Trophoblast cell (in vitro differentiated cells and primary cell): ENCODE results near the gene FLII.
A peak's percentile ranks its signal among the peaks of the same experiment; 100 is the strongest.

Source experiments
- DNase-seq, 2 donors: peaks; one replicate each; pipeline ENCODE4 v3.0.0-alpha.2; 2016
- H2AFZ ChIP-seq: 2 replicates; pipeline ENCODE4 v1.6.1; 2013; ENCODE audit warnings: low read length, moderate library complexity, mild to moderate bottlenecking; ENCODE audit not compliant: insufficient read depth, poor library complexity
- H2AK5ac ChIP-seq: 2 replicates; pipeline ENCODE4 v1.6.1; 2013; ENCODE audit warnings: mild to moderate bottlenecking, low read length
- H2BK120ac ChIP-seq: 2 replicates; pipeline ENCODE4 v1.6.1; 2013; ENCODE audit warnings: low read length, mild to moderate bottlenecking, moderate library complexity; ENCODE audit not compliant: insufficient read depth, poor library complexity
- H2BK12ac ChIP-seq: 2 replicates; pipeline ENCODE4 v1.6.1; 2013; ENCODE audit warnings: mild to moderate bottlenecking, low read length, moderate library complexity
- H2BK5ac ChIP-seq: 2 replicates; pipeline ENCODE4 v1.6.1; 2013; ENCODE audit warnings: low read length, low read depth, moderate library complexity, mild to moderate bottlenecking; ENCODE audit not compliant: poor library complexity
- H3K14ac ChIP-seq: 2 replicates; pipeline ENCODE4 v1.6.1; 2013; ENCODE audit warnings: mild to moderate bottlenecking, low read length
- H3K18ac ChIP-seq: 2 replicates; pipeline ENCODE4 v1.6.1; 2013; ENCODE audit warnings: mild to moderate bottlenecking, low read length
- H3K23ac ChIP-seq: 2 replicates; pipeline ENCODE4 v1.6.1; 2013; ENCODE audit warnings: low read length
- H3K27ac ChIP-seq: 2 replicates; pipeline ENCODE4 v1.5.1; 2013; ENCODE audit warnings: low read depth, mild to moderate bottlenecking, inconsistent platforms, low read length, moderate library complexity
- H3K27me3 ChIP-seq: 2 replicates; pipeline ENCODE4 v1.6.1; 2013; ENCODE audit warnings: inconsistent platforms, mild to moderate bottlenecking, low read length, moderate library complexity; ENCODE audit not compliant: insufficient read depth
- H3K36me3 ChIP-seq, 2 experiments: 1 replicate in 1 of 2; 2 replicates in 1 of 2; pipeline ENCODE4 v1.6.1; 2013; ENCODE audit warnings: low read length in 2 of 2, mild to moderate bottlenecking in 2 of 2, moderate library complexity in 1 of 2; ENCODE audit not compliant: insufficient read depth in 2 of 2, control insufficient read depth in 1 of 2
- H3K4ac ChIP-seq: 2 replicates; pipeline ENCODE4 v1.6.1; 2013; ENCODE audit warnings: low read depth, mild to moderate bottlenecking, low read length, moderate library complexity
- H3K4me1 ChIP-seq, 2 experiments: 1 replicate in 1 of 2; 2 replicates in 1 of 2; pipeline ENCODE4 v1.6.1; 2013; ENCODE audit warnings: low read length in 2 of 2, mild to moderate bottlenecking in 2 of 2, moderate library complexity in 1 of 2; ENCODE audit not compliant: insufficient read depth in 2 of 2, control insufficient read depth in 1 of 2
- H3K4me2 ChIP-seq: 2 replicates; pipeline ENCODE4 v1.6.1; 2013; ENCODE audit warnings: inconsistent platforms, mild to moderate bottlenecking, low read length, moderate library complexity
- H3K4me3 ChIP-seq: 2 replicates; pipeline ENCODE4 v1.5.1; 2013; ENCODE audit warnings: mild to moderate bottlenecking, low read depth, low read length, inconsistent platforms
- H3K79me1 ChIP-seq: one replicate; pipeline ENCODE4 v1.6.1; 2013; ENCODE audit warnings: low read length
- H3K79me2 ChIP-seq: 2 replicates; pipeline ENCODE4 v1.6.1; 2013; ENCODE audit warnings: low read length, mild to moderate bottlenecking; ENCODE audit not compliant: control insufficient read depth, insufficient read depth, poor library complexity
- H3K9ac ChIP-seq: 2 replicates; pipeline ENCODE4 v1.6.1; 2013; ENCODE audit warnings: mild to moderate bottlenecking, low read length
- H3K9me3 ChIP-seq: 2 replicates; pipeline ENCODE4 v1.6.1; 2013; ENCODE audit warnings: low read depth, mild to moderate bottlenecking, control low read depth, inconsistent platforms, low read length; ENCODE audit not compliant: insufficient read depth
- H4K12ac ChIP-seq: 2 replicates; pipeline ENCODE4 v1.6.1; 2013; ENCODE audit warnings: low read depth, mild to moderate bottlenecking, low read length, moderate library complexity
- H4K8ac ChIP-seq: 2 replicates; pipeline ENCODE4 v1.6.1; 2013; ENCODE audit warnings: low read depth, mild to moderate bottlenecking, low read length, moderate library complexity
- H4K91ac ChIP-seq: one replicate; pipeline ENCODE4 v1.6.1; 2013; ENCODE audit warnings: low read depth, mild to moderate bottlenecking, low read length, moderate library complexity
- WGBS: extraction: QIAGEN DNeasy Blood & Tissue Kit; methylation state at CpG from one replicate; pipeline ENCODE4 v1.1.7; 2013; ENCODE audit warnings: missing lambda C conversion rate; ENCODE audit not compliant: insufficient read length, insufficient coverage; ENCODE audit errors: extremely low coverage; 5-methylcytosine and 5-hydroxymethylcytosine counted together

FLII gene

DNA sequence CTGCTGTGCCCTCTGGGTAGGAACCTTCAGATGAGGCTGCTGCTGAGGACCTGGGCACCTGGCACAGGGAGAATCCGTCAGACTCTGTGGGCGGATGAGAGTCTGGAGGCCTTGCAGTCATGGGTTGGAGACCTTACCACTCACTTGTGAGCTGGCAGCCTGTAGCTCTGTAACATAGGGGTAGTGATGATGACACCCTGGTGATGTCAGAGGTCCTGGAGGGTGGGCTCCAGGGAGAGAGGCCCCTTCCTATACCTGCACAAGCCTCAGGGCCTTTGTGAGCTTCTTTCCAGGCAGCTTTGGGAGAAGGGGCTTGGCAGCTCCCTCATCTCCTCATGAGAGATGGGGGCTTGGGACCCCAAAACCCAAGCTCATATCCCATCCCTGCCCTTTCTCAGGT, 3.6 kb upstream of the FLII start:
- Histone ChIP-seq H3K18ac (no peak overlapping the region), H3K4me3 (no peak overlapping the region), H3K36me3 (peaks cover 27 to 29% of the 10 kb centered on the region in 2 experiments), H3K27me3 (no peaks in the 10 kb centered on the region), H3K9me3 (no peaks in the 10 kb centered on the region), H3K14ac (no peak overlapping the region), H4K8ac (no peak overlapping the region), H3K4me2 (no peak overlapping the region), H3K27ac (no peak overlapping the region), H4K12ac (no peak overlapping the region), H2BK5ac (no peak overlapping the region), H2AK5ac (no peak overlapping the region), H3K4ac (no peak overlapping the region), H3K79me1 (peaks cover 16% of the 10 kb centered on the region), H4K91ac (no peak overlapping the region), H3K79me2 (peaks cover 19% of the 10 kb centered on the region), H3K23ac (no peak overlapping the region), H3K4me1 (peaks cover 26% of the 10 kb centered on the region in 2 experiments), H2BK12ac (no peak overlapping the region), H3K9ac (no peak overlapping the region), H2AFZ (no peak overlapping the region), H2BK120ac (no peak overlapping the region)
- DNase-seq: peak; percentile 30 to 33
- no CpG with 5 or more reads among the region's 2 CpGs for WGBS

- Histone ChIP-seq H2AFZ (no peak overlapping the region), H3K18ac (peak overlapping the region; percentile 10), H3K4me2 (peak overlapping the region; percentile 77), H3K14ac (no peak overlapping the region), H3K9ac (no peak overlapping the region), H3K4ac (no peak overlapping the region), H2BK12ac (no peak overlapping the region), H2AK5ac (peak overlapping the region; percentile 48), H3K9me3 (no peaks in the 10 kb centered on the region), H4K91ac (no peak overlapping the region), H2BK5ac (no peak overlapping the region), H4K12ac (no peak overlapping the region), H3K4me1 (peaks cover 30 to 31% of the 10 kb centered on the region in 2 experiments), H2BK120ac (no peak overlapping the region), H3K4me3 (no peak overlapping the region), H4K8ac (no peak overlapping the region), H3K27ac (no peak overlapping the region), H3K79me2 (peaks cover 19% of the 10 kb centered on the region), H3K36me3 (peaks cover 27 to 32% of the 10 kb centered on the region in 2 experiments), H3K27me3 (no peaks in the 10 kb centered on the region), H3K23ac (no peak overlapping the region), H3K79me1 (peaks cover 16% of the 10 kb centered on the region)
- WGBS: no CpG with 5 or more reads among the region's 3 CpGs
- no peak for DNase-seq
These were observed 3.1 kb upstream of the FLII start for GRCh38 chr17:18261659-18262058.

DNA sequence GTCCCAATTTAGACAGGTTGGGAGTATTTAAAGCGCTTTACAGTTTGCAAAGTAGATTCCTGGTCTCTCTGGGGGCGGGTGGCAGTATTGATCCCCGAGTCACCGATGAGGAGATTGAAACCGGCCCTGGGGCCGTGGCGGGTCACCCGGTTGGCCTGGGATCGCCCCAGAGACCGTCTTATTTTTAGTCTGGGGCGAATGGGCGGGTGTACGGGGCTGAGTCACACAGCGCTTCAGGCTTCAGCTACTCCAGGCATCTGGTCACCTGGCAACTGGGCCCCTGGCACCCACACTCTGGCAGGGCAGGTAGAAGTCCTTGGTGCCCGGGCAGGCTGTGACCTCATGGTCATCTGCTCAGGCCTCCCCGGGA, 2.6 kb upstream of the FLII start:
- Histone ChIP-seq H4K8ac (peak overlapping the region; percentile 92), H2BK5ac (peak overlapping the region; percentile 63), H3K36me3 (peaks cover 32 to 37% of the 10 kb centered on the region in 2 experiments), H3K9ac (peak overlapping the region; percentile 81), H2AFZ (peak overlapping the region; percentile 24), H2BK120ac (peak overlapping the region; percentile 67), H3K27ac (peak overlapping the region; percentile 95), H3K23ac (no peak overlapping the region), H3K79me2 (peaks cover 19% of the 10 kb centered on the region), H4K91ac (peak overlapping the region; percentile 84), H3K4me2 (peak overlapping the region; percentile 77), H3K4me3 (peak overlapping the region; percentile 94), H3K4me1 (peaks cover 30 to 31% of the 10 kb centered on the region in 2 experiments), H3K14ac (peak overlapping the region; percentile 85), H3K79me1 (peaks cover 16% of the 10 kb centered on the region), H3K27me3 (no peaks in the 10 kb centered on the region), H4K12ac (peak overlapping the region; percentile 9), H3K4ac (peak overlapping the region; percentile 37), H3K18ac (peak overlapping the region; percentile 69), H3K9me3 (no peaks in the 10 kb centered on the region), H2BK12ac (no peak overlapping the region), H2AK5ac (peak overlapping the region; percentile 27)
- no CpG with 5 or more reads among the region's 16 CpGs for WGBS
- DNase-seq: peak; percentile 78 to 81

DNA sequence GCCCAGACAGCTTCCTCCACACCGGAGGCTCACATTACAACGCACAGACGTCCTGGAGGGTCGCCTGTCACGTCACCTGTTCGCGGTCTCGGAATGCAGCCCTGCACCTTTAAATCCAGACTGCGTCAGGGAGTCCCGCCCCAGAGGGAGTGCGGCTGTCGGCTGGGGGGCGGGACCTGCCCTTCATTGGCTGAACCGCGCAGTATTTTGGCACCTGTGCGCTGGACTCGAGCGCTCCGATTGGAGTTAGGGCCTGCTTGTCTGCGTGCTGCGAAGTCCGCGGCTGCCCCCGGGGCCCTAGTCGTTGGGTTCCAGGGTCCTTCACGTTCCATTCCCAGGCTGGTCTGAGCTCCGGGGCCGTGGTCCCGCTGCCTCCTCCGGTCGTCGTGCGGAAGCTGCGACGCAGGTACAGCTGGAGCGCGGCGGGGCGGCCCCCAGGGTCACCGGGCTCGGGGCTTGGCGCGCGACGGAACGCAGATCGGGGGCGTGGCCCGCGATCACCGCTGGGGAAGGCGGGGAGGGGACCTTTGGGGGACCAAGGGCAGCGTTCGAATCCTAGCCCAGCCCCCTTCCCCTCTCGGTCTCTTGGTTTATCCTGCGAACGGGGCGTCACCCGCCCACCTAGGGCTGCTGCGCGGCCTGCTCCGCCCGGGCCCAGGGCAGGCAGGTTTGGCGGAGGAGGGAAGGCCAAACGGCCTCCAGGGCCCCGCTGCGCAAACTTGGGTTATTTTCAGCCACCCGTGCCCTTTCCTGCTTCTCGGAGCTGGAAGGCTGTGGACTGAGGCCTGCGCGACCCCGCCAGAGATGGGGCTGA, 2.0 kb upstream of the FLII start, which contains the start of gene MIEF2:
TSS of gene MIEF2 (plus strand) at position 331 of the 814 bp plus-strand sequence. CDS start 2,059 bp downstream, outside the sequence.
- Histone ChIP-seq H3K27me3 (no peaks in the 10 kb centered on the region), H4K8ac (peak within 1 kb of the TSS; percentile 92), H3K23ac (no peak within 1 kb of the TSS), H3K4me3 (peak within 1 kb of the TSS; percentile 94), H2BK5ac (peak within 1 kb of the TSS; percentile 86), H3K18ac (peak within 1 kb of the TSS; percentile 96), H3K14ac (peak within 1 kb of the TSS; percentile 85), H3K9ac (peak within 1 kb of the TSS; percentile 81), H3K4me2 (peak within 1 kb of the TSS; percentile 77), H2AK5ac (peak within 1 kb of the TSS; percentile 48), H3K9me3 (no peaks in the 10 kb centered on the region), H3K27ac (peak within 1 kb of the TSS; percentile 95), H3K36me3 (peaks cover 37 to 42% of the 10 kb centered on the region in 2 experiments), H3K79me2 (peaks cover 19% of the 10 kb centered on the region), H3K4me1 (peaks cover 30 to 31% of the 10 kb centered on the region in 2 experiments), H2BK12ac (peak within 1 kb of the TSS; percentile 51), H4K91ac (peak within 1 kb of the TSS; percentile 84), H4K12ac (peak within 1 kb of the TSS; percentile 9), H2BK120ac (peak within 1 kb of the TSS; percentile 67), H3K79me1 (peaks cover 16% of the 10 kb centered on the region), H2AFZ (peak within 1 kb of the TSS; percentile 81), H3K4ac (peak within 1 kb of the TSS; percentile 43)
- peak; percentile 95 to 96 for DNase-seq
- WGBS: no CpG with 5 or more reads among the region's 72 CpGs
